ENCODE results near the gene APBA2.

Gene APBA2

GRCh38 chr15:28986108-28986507, 100.3 kb downstream of the APBA2 start:
- DNase-seq = no peak

DNA sequence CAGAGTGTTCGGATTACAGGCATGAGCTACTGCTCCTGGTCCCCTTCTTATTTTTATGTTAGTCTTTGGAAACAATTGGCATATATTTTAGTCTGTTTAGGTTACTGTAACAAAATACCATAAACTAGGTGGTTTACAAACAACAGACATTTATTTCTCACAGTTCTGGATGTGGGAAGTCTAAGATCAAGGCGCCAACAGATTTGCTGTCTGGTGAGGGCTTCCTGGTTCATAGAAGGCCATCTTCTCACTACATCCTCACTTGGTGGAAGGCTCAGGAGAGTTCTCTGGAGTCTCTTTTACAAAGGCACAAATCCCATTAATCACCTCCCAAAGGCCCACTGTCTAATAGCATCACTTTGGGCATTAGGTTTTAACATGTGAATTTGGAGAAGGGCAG, 101.0 kb downstream of the APBA2 start:
- DNase-seq = no peak

- DNase-seq = no peak
Measured at GRCh38 chr15:28987337-28987736, 101.6 kb downstream of the APBA2 start.

GRCh38 chr15:28989239-28989830, 103.6 kb downstream of the APBA2 start:
- DNase-seq = no peak

DNA sequence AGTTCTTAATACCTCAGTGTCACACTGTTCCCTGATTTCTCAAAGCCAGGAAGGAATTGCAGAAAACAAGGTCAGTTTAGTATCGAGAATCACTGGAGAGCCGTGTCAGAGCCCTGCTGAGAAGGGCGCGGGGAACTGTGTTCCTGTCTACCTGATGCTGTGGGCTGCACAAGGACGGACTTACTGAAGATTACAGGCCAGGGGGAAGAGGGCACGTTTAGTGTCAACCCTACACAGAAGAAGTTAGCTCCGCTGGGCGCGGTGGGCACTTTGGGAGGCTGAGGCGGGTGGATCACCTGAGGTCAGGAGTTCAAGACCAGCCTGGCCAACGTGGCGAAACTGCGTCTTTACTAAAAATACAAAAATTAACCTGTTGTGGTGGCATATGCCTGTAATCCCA, 104.1 kb downstream of the APBA2 start:
- DNase-seq = no peak

DNA sequence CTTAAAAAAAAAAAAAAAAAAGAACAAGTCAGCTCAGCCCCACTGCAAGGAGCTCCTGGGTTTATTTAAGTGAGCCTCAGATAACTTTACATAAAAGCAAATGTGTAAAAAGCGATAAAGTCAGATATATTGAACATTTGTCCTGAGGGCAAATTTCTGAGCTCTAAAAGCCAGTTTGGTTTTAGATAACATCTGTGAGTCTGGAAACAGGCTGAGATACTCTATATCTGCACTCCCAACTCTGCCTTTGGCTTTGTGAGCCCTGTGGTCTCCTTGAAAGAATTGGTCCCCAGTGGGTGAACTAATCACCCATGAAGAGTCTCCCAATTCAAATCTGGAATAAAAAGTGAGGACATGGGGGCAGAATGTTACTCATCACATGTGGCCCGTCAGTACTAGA, 104.6 kb downstream of the APBA2 start:
- DNase-seq = no peak

DNA sequence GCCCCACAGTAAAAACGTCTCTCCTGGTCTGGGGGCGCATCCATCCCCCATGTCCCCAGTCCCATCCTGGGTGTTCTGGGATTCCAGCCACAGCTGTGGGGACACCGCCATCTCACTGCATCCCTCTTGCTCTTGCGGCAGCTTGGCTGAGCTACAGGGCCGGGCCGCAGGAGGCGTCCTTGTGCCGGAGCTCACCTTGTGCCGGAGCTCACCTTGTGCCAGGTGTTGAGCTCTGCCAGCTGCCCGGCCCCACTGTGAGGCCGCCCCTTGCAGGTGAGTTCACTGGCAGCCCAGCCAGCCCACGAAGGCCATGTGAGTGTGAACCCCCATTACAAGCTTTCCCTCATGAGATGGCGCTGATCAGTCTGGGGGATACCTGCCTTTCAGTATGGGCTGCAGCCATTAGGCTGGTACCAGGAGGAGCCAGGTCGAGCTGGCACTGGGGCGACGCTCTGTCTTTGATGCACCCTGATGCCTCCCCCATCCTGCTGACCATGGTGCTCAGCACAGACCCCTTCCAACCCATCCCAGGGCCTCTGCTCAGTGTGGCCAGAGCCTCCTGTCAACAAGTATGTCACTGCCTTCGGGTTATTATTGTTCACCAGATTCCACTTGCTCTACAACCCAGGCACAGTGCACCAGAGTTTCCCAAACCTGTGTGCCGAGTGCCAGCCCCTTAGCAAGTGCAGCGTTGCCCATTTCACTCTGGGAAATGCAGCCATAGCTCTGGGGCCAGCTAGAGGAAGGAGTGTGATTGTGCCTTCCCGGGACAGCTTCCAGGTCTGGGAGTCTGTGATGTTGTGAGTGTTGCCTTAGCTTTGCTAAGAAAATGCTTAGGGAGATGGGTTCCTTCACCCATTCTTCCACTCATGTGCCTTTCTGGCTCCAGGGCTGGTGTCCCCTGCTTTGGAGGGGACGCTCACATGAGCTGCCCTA, 105.7 kb downstream of the APBA2 start:
- no peak for DNase-seq

DNA sequence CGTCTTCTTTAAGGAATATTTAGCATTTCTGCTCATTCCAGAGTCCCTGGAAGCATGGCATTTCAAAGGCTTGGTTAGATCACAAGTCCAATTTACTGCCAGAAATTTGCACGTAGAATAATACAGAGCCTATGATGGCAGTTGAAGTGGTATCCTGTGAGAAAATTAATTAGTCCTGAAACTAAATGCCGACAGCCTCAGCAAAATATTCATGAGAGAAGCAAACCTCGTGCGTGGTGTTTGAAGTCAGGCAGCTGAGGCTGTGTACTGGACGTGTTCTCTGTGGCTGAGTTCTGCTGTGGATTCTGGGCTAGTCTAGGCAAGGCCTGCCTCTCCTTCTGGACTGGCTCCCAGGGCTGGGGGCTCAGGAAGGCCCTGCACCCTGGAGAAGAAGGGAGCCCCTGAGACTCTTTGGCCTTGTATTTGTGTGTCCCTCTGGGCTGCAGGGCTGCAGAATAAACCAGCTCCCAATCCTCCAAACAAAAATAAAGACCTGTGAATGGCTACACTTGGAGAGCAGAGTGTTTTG, 106.6 kb downstream of the APBA2 start:
- no peak for DNase-seq

DNA sequence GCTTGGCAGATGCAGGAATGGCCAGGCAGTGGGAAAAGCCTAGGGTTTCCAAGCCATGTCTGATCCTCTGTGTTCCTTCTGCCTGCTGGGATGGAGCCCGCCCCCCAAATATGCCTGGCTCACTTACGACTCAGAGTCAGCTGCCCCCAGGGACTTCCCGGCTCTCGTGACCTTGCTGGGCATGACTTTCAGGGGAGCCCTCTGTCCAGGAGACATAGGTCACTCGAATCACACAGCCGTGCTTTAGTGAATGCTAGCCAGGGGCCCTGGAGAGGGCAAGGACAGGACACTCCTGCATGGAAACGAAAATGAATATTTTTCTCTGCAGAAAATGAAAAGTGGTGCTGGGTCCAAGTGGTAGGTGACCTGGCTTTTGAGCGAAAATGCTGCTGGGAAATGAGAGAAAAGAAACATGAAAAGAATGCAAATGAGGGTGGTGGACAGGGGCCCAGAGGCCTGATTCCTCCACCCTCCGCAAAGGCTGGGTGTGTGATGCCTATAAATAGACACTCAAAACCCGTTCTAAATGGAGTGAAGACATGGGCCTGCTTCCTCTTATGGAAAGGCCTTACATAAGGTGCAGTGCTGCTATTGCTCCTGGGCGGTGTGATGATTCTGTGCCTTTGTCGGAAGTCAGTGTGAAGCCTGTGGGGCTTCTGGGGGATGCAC, 107.4 kb downstream of the APBA2 start:
- no peak for DNase-seq

- no peak for DNase-seq
Measured at GRCh38 chr15:28993720-28994053, 107.9 kb downstream of the APBA2 start.

DNA sequence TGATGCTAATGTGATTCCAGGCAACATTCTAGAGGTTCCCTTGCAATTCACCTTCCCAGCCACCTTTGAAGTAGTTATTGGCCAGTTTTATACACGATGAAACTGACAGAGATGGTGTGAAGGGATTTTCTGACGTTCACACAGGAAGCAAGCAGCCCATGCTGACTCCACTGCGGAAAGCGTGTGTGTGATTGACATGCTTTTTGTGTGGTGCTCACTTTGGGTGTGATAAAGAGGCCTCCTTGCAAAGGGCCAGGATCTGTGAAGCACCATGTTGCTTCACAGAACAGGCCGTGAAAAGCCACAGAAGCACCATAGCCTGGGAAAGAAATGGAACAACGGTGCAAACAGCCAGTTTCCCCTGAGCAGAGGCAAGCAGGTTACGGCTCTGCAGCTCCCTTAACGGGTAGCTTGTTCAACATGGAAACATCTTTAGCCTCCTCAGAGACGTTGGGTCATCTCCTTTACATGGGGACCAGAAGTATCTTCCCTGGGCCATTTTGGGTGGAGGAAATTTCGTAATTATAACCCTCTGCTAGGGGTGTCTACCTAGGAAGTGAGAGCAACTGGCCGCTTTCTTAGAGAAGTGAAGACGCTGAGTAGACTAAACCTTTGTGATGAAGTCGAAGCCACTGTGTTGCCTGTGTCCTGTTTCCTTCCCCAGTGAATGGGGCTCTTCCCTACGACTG, 108.5 kb downstream of the APBA2 start:
- no peak for DNase-seq

GRCh38 chr15:28994831-28995596, 109.2 kb downstream of the APBA2 start:
- no peak for DNase-seq

- DNase-seq = no peak
Measured at GRCh38 chr15:28995705-28996104, 109.9 kb downstream of the APBA2 start.

GRCh38 chr15:28996289-28996688, 110.5 kb downstream of the APBA2 start:
- DNase-seq = no peak

DNA sequence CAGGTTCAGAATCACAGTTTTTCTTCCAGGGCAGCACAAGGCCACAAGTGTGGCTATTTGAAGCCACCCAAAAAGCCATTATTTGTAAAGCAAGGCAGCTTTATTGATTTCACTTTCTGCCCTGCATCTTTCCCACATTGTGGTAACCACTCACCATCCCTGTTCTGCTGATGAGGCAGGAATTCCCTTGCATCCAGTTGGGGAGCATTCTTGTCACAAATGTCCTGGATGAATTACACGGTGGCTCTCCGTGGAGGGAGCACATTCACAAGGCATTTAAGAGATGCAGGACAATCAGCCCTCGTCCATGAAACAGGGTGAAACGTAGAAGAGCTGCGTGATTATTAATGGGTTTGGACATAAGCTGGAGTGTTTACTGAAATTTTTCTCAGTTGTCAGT, 111.2 kb downstream of the APBA2 start:
- DNase-seq = no peak

DNA sequence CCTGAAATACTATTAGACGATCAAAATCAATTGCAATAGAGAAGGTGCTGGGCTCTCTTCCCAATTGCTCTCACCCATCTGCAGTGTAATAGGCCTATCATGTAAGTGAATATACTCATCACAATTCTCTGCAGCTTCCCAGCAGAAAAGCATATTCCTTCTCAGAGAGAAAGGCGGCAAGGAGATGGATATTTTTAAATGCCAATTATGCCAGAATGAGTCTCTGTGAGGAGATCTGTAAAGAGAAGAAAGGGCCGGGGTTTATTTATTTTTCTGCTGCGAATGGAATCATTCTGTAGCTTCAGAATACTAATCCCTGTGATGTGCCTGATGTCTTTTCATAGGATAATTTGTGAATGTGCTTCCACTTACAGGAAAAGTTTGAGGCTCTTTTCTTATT, 112.0 kb downstream of the APBA2 start:
- DNase-seq = no peak

DNA sequence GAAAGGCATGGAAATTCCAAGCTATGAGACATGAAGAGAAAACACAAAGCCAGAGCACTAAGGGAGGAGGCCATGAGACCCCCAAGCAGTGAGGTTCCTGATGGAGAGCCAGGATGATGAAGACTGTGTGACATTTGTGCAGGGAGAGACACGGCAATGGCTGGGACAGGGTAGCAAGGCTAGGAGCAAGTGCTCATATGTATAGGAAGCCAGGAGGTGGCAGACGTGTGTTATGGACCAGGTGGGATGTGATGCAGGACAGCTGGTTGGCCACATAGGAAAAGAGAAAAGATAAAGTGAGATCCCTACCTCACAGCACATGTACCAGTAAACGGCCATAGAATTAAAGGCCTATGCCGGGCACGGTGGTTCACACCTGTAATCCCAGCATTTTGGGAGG, 112.7 kb downstream of the APBA2 start:
- DNase-seq = no peak

DNA sequence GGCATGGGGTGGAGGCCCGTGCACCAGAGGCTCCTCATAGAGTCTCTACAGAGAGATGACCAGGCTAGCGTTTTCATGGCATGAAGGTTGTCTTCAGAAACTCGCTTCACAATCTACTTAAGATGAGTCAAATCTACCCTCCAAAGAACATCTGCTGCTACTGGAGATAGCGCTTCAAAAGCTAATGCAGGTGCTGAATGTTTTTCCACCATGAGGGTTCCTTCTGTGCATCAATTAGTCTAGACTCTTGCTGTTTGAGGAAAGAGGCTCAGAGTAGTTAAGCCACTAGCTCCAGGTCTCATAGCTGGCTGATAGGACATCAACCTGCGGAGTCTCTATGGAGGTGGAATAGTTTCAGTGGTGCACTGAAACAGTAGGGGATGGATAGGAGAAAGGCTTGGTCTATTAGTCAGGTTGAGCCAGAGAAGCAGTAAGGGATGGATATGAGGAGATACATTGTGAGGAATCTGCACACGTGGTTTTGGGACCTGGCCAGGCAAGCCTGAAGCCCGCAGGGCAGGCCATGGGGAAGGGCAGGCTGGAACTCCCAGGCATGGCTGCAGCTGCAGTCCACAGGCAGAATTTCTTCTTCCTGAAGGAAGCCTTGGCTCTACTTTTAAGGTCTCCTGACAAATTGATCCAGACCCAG, 117.5 kb downstream of the APBA2 start:
- DNase-seq = no peak

GRCh38 chr15:29003840-29004233, 118.1 kb downstream of the APBA2 start:
- DNase-seq = no peak

DNA sequence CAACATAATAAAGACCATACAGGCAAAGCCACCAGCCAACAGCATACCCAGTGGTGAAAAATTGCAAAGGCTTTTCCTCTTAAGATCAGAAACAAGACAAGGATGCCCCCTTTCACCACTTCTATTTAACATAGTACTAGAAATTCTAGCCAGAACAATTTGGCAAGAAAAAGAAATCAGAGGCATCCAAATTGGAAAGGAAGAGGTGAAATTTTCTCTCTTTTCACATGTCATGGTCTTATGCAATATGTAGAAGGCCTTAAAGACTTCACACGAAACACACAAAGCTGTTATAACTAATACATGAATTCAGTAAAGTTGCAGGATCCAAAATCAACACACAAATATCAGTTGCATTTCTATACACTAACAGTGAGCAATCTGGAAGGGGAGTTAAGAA, 120.2 kb downstream of the APBA2 start:
- no peak for DNase-seq

- no peak for DNase-seq
Measured at GRCh38 chr15:29008846-29009245, 123.1 kb downstream of the APBA2 start.

- no peak for DNase-seq
Measured at GRCh38 chr15:29012097-29012496, 126.3 kb downstream of the APBA2 start.

All from NCI-H187 (cell line).